GM18907 (cell line): ENCODE data around the gene UBR4.

Source experiments
- ATAC-seq: cut with Tn5 transposase; IDR thresholded peaks from one replicate; pipeline ENCODE4 v1.9.1; 2021; ENCODE audit warnings: mild to moderate bottlenecking, moderate library complexity; ENCODE audit not compliant: unreplicated experiment

UBR4 gene

GRCh38 chr1:19100028-19100427 is 110.0 kb downstream of the UBR4 start:
- no peak for ATAC-seq

GRCh38 chr1:19096990-19097389 is 113.1 kb downstream of the UBR4 start:
- ATAC-seq, result no peak

- no peak for ATAC-seq
Measured at GRCh38 chr1:19096036-19096833, 113.8 kb downstream of the UBR4 start.

- ATAC-seq, result no peak
Measured at GRCh38 chr1:19091196-19091953, 118.7 kb downstream of the UBR4 start.

- ATAC-seq, result no peak
Measured at GRCh38 chr1:19089524-19089923, 120.5 kb downstream of the UBR4 start.

GRCh38 chr1:19088717-19089442 is 121.2 kb downstream of the UBR4 start:
- ATAC-seq, result no peak

GRCh38 chr1:19087737-19088594 is 122.1 kb downstream of the UBR4 start:
- no peak for ATAC-seq

GRCh38 chr1:19087017-19087736 is 122.9 kb downstream of the UBR4 start:
- ATAC-seq, result no peak

GRCh38 chr1:19086176-19086875 is 123.7 kb downstream of the UBR4 start:
- no peak for ATAC-seq

- ATAC-seq, result no peak
Measured at GRCh38 chr1:19084206-19084738, 125.8 kb downstream of the UBR4 start.

- no peak for ATAC-seq
Measured at GRCh38 chr1:19083081-19083480, 127.0 kb downstream of the UBR4 start.

- no peak for ATAC-seq
Measured at GRCh38 chr1:19081218-19081893, 128.7 kb downstream of the UBR4 start.

- ATAC-seq, result no peak
Measured at GRCh38 chr1:19080721-19081120, 129.3 kb downstream of the UBR4 start.

GRCh38 chr1:19079541-19080472 is 130.3 kb downstream of the UBR4 start:
- no peak for ATAC-seq

GRCh38 chr1:19078536-19078935 is 131.5 kb downstream of the UBR4 start:
- ATAC-seq, result no peak

GRCh38 chr1:19076841-19077616 is 133.0 kb downstream of the UBR4 start:
- ATAC-seq, result no peak
